GM12873 (cell line): ENCODE results near the gene CNOT6.

Experiments
- CTCF ChIP-seq: IDR thresholded peaks from 2 replicates; pipeline ENCODE4 v1.5.1; 2012; ENCODE audit warnings: low read depth, mild to moderate bottlenecking, moderate library complexity, low read length, control low read depth; ENCODE audit not compliant: insufficient read depth; ENCODE audit errors: missing control alignments

CNOT6 gene

GRCh38 chr5:180484813-180485212 lies 9.4 kb upstream of the CNOT6 start:
- no peak for TF ChIP-seq CTCF

GRCh38 chr5:180486636-180487149 lies 7.5 kb upstream of the CNOT6 start:
- TF ChIP-seq CTCF, result no peak

- no peak for TF ChIP-seq CTCF
Observed at GRCh38 chr5:180487556-180487955, 6.6 kb upstream of the CNOT6 start.

GRCh38 chr5:180491496-180491895 lies 2.7 kb upstream of the CNOT6 start:
- no peak for TF ChIP-seq CTCF

GRCh38 chr5:180492226-180492903 lies 1.8 kb upstream of the CNOT6 start:
- TF ChIP-seq CTCF, result no peak

DNA sequence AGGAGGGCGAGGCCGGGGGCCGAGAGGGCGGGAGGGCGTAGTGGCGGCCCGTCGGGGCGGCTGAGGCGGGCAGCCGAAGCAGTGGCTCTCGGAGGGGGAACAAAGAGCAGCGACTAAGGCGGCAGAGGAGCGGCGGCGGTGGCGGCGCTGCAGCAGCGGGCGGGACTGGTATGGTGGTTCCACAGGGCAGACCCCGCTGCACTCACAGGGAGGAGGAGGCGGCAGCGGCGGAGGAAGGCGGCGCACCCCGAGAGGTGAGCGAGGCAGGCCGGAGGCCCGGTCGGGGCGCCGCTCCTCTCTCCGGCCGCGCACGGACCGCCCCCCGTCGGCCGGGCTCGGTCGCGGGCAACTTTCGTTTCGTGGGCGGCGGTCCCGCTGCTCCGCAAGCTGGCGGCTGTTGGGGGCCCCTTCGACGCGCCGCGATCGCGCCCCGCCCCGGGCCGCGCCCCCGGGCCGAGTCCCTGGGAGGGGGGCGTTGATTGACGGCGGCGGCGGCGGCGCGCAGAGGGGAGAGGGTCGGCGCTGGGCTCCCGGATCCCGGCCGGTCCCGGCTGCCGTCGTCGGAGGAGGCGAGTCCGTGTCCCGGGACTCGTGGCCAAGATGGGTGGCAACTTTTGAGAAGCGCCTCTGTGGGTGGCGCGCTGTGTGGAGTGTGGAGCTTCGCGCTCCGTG lies 467 bp downstream of the CNOT6 start:
- TF ChIP-seq CTCF, result no peak

- no peak for TF ChIP-seq CTCF
Observed at GRCh38 chr5:180495292-180495691, 1.1 kb downstream of the CNOT6 start.
